CD8-positive, alpha-beta memory T cell (primary cell): ENCODE results near the gene HACL1. TPM values are rescaled to one million over a fixed set of nuclear protein-coding genes. Genes with fewer than 3 reads are reported as not detected.
A peak's percentile ranks its signal among the peaks of the same experiment; 100 is the strongest.

ENCODE experiments used
- CTCF ChIA-PET: fragments of 350-600 bp; sonication (Branson Sonifier 250); formaldehyde crosslinking; loops from one replicate; lab custom pipeline; 2021; ENCODE audit warnings: antibody characterized with exemption; lab: Charles Lee
- POLR2A ChIA-PET: fragments of 350-600 bp; sonication (Branson Sonifier 250); formaldehyde crosslinking; loops from one replicate; lab custom pipeline; 2021; ENCODE audit warnings: antibody characterized with exemption; lab: Charles Lee
- DNase-seq, 5 donors: peaks; one replicate each; pipeline versions ENCODE4 v3.0.0 to v3.0.0-alpha.2; 2020 to 2022; ENCODE audit warnings: mixed read lengths in 1 of 5
- H3K27ac ChIP-seq: one replicate; pipeline ENCODE4 v1.7.0; 2013; ENCODE audit warnings: low read depth, mild to moderate bottlenecking, low read length, moderate library complexity
- H3K27me3 ChIP-seq: 2 replicates; pipeline ENCODE4 v1.7.0; 2013; ENCODE audit warnings: low read length, mild to moderate bottlenecking; ENCODE audit not compliant: insufficient read depth, poor library complexity, severe bottlenecking
- H3K36me3 ChIP-seq: 2 replicates; pipeline ENCODE4 v1.7.0; 2013; ENCODE audit warnings: mild to moderate bottlenecking, low read length, moderate library complexity; ENCODE audit not compliant: insufficient read depth
- H3K4me1 ChIP-seq: 2 replicates; pipeline ENCODE4 v1.7.0; 2013; ENCODE audit warnings: mild to moderate bottlenecking, low read length, moderate library complexity; ENCODE audit not compliant: insufficient read depth
- H3K4me3 ChIP-seq: 2 replicates; pipeline ENCODE4 v1.7.0; 2013; ENCODE audit warnings: mild to moderate bottlenecking, low read length
- H3K9me3 ChIP-seq: 2 replicates; pipeline ENCODE4 v1.7.0; 2013; ENCODE audit warnings: mild to moderate bottlenecking, low read length
- H3K27ac Mint-ChIP-seq, 8 donors: one replicate each; pipeline ENCODE4 v1.8.0; 2020 to 2021; ENCODE audit warnings: mixed read lengths in 8 of 8, mild to moderate bottlenecking in 6 of 8, inconsistent platforms in 3 of 8, moderate library complexity in 3 of 8
- H3K27me3 Mint-ChIP-seq, 2 donors: one replicate each; pipeline ENCODE4 v1.8.0; 2020 to 2021; ENCODE audit warnings: mixed read lengths in 2 of 2, mild to moderate bottlenecking in 1 of 2, moderate library complexity in 1 of 2
- H3K36me3 Mint-ChIP-seq, 3 donors: one replicate each; pipeline ENCODE4 v1.8.0; 2020 to 2021; ENCODE audit warnings: mixed read lengths in 3 of 3, inconsistent platforms in 1 of 3, mild to moderate bottlenecking in 1 of 3
- H3K4me1 Mint-ChIP-seq, 3 donors: one replicate each; pipeline ENCODE4 v1.8.0; 2020 to 2021; ENCODE audit warnings: mixed read lengths in 3 of 3, inconsistent platforms in 1 of 3, mild to moderate bottlenecking in 1 of 3
- H3K4me3 Mint-ChIP-seq, 7 donors: one replicate each; pipeline ENCODE4 v1.8.0; 2020 to 2021; ENCODE audit warnings: mixed read lengths in 7 of 7, mild to moderate bottlenecking in 6 of 7, moderate library complexity in 4 of 7, inconsistent platforms in 2 of 7
- H3K9me3 Mint-ChIP-seq, 5 donors: one replicate each; pipeline ENCODE4 v1.8.0; 2020 to 2022; ENCODE audit warnings: mixed read lengths in 5 of 5, mild to moderate bottlenecking in 3 of 5, moderate library complexity in 2 of 5, inconsistent platforms in 1 of 5
- polyA plus RNA-seq: library from polyadenylated mRNA; unstranded; fragments of 300-500 nt; fragmentation: Illumina TruSeq; gene quantifications from one replicate; pipeline ENCODE4 v1.2.3, GENCODE V29; 2021
- total RNA-seq, 2 experiments: library from RNA; stranded (reverse); gene quantifications; one replicate each; pipeline ENCODE4 v1.2.3, GENCODE V29; 2021

The HACL1 gene
- total and polyA plus RNA-seq, 3 experiments from 2014 or later: 34.6 to 37.7 (median 35.0) TPM

GRCh38 chr3:15572138-15572537 is 29.2 kb downstream of the HACL1 start:
- Histone ChIP-seq H3K27me3 (no peaks in the 10 kb centered on the region), H3K27ac (no peak overlapping the region), H3K9me3 (no peaks in the 10 kb centered on the region), H3K36me3 (peaks cover 26% of the 10 kb centered on the region), H3K4me1 (no peaks in the 10 kb centered on the region), H3K4me3 (no peak overlapping the region)
- Mint-ChIP-seq H3K27ac (no peak overlapping the region), H3K27me3 (no peaks in the 10 kb centered on the region), H3K36me3 (peaks cover 10 to 72% (median 26%) of the 10 kb centered on the region in 3 donors), H3K9me3 (no peaks in the 10 kb centered on the region), H3K4me3 (no peak overlapping the region), H3K4me1 (peaks cover 10 to 12% (median 12%) of the 10 kb centered on the region in 3 donors)
- POLR2A ChIA-PET: no interaction called here
- CTCF ChIA-PET: no interaction called here
- no peak for DNase-seq

- no peaks in the 10 kb centered on the region for H3K27me3 ChIP-seq
- H3K9me3 ChIP-seq: no peaks in the 10 kb centered on the region
- DNase-seq: no peak
- Mint-ChIP-seq H3K9me3 (no peaks in the 10 kb centered on the region), H3K27me3 (no peaks in the 10 kb centered on the region), H3K4me1 (peaks cover 6 to 10% (median 7%) of the 10 kb centered on the region in 3 donors), H3K4me3 (no peak overlapping the region), H3K27ac (peak overlapping the region in 1 of 8 donors; percentile 20), H3K36me3 (peaks cover 13 to 82% (median 24%) of the 10 kb centered on the region in 3 donors)
- no peak overlapping the region for H3K4me3 ChIP-seq
- ChIA-PET POLR2A (no interaction called here), CTCF (no interaction called here)
- H3K36me3 ChIP-seq: peaks cover 43% of the 10 kb centered on the region
- no peak overlapping the region for H3K27ac ChIP-seq
- H3K4me1 ChIP-seq: no peaks in the 10 kb centered on the region
Measured at GRCh38 chr3:15563190-15563589, 38.2 kb downstream of the HACL1 start.

DNA sequence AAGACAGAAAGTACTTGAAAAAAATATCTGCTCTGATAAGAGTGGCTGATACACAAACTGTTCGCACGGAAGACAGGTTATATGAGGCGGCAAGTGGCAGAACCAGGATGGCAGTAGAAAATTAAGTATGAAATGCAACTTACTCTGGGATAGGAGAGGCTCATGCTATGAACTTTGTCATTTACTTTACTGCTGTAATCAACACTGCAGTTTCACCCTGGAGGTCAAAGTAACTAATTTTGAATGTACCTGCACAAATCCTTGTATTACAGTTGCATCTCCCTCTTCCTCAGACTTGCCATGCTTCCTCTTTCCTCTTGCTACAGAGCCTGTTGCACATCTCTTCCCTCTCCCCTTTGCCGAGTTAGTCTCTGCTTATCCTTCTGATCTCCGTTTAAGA is 38.8 kb downstream of the HACL1 start:
- Histone ChIP-seq H3K4me1 (peaks cover 3% of the 10 kb centered on the region), H3K9me3 (no peaks in the 10 kb centered on the region), H3K36me3 (peaks cover 36% of the 10 kb centered on the region), H3K27me3 (no peaks in the 10 kb centered on the region), H3K27ac (no peak overlapping the region), H3K4me3 (no peak overlapping the region)
- DNase-seq: no peak
- no peaks in the 10 kb centered on the region for H3K9me3 Mint-ChIP-seq
- peaks cover 10 to 76% (median 18%) of the 10 kb centered on the region in 3 donors for H3K36me3 Mint-ChIP-seq
- H3K4me1 Mint-ChIP-seq: peaks cover 6 to 10% (median 10%) of the 10 kb centered on the region in 3 donors
- H3K27me3 Mint-ChIP-seq: no peaks in the 10 kb centered on the region
- ChIA-PET POLR2A (no interaction called here), CTCF (no interaction called here)
- H3K27ac Mint-ChIP-seq: peak overlapping the region in 4 of 8 donors; percentile 0 to 45 (median 26)
- H3K4me3 Mint-ChIP-seq: no peak overlapping the region

- no peak for DNase-seq
- Histone ChIP-seq H3K36me3 (peaks cover 11% of the 10 kb centered on the region), H3K4me3 (no peak overlapping the region), H3K9me3 (no peaks in the 10 kb centered on the region), H3K27ac (no peak overlapping the region), H3K4me1 (peaks cover 17% of the 10 kb centered on the region), H3K27me3 (no peaks in the 10 kb centered on the region)
- Mint-ChIP-seq H3K9me3 (no peaks in the 10 kb centered on the region), H3K4me1 (peaks cover 21 to 31% (median 22%) of the 10 kb centered on the region in 3 donors), H3K4me3 (no peak overlapping the region), H3K27me3 (no peaks in the 10 kb centered on the region), H3K36me3 (peaks cover 7 to 44% (median 11%) of the 10 kb centered on the region in 3 donors), H3K27ac (no peak overlapping the region)
- ChIA-PET CTCF (interaction anchor here (1.0 to 1.4 kb wide), 2 partner anchors 125 to 356 kb away, joined by 3 to 6 read pairs; no protein-coding TSS in a partner anchor), POLR2A (interaction anchor here (0.6 kb wide), 3 partner anchors 224 to 411 kb away, joined by 3 read pairs; partner anchors contain the start of gene CAPN7)
Measured at GRCh38 chr3:15558581-15558980, 42.8 kb downstream of the HACL1 start.

GRCh38 chr3:15557511-15557946 is 43.8 kb downstream of the HACL1 start:
- Histone ChIP-seq H3K36me3 (peaks cover under 1% of the 10 kb centered on the region), H3K9me3 (no peaks in the 10 kb centered on the region), H3K27me3 (no peaks in the 10 kb centered on the region), H3K4me3 (no peak overlapping the region), H3K4me1 (peaks cover 17% of the 10 kb centered on the region), H3K27ac (no peak overlapping the region)
- Mint-ChIP-seq H3K4me1 (peaks cover 21 to 41% (median 22%) of the 10 kb centered on the region in 3 donors), H3K36me3 (peaks cover 3 to 39% (median 9%) of the 10 kb centered on the region in 3 donors), H3K27me3 (no peaks in the 10 kb centered on the region), H3K27ac (peak overlapping the region in 7 of 8 donors; percentile 3 to 86 (median 61)), H3K4me3 (peak overlapping the region in 2 of 7 donors; percentile 29 to 32), H3K9me3 (no peaks in the 10 kb centered on the region)
- POLR2A ChIA-PET: interaction anchor here (0.6 kb wide), 1 partner anchor 1292 kb away, joined by 8 read pairs; no protein-coding TSS in a partner anchor
- CTCF ChIA-PET: interaction anchor here (0.6 to 2.3 kb wide), 9 partner anchors 10 to 355 kb away, joined by 3 to 7 read pairs (median 3); no protein-coding TSS in a partner anchor
- DNase-seq: peak; percentile 27 to 76 (median 45)

DNA sequence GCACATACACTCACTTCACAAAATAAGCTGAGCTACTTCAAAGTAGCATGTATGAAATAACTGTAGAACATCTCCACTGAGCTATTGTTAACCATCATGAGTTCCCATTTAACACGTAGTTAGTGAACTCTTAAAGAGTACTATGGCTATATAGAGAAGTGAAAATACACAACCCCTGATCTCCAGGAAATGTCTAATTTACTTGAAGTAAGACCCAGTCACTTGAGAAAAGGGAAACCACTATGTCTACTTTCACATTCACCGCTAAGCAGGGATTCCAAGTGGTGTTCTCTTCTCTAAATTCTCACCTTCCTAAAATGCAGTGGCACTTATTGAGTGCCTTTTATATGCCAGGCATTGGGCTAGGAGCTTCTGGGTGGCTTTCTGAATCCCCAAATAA is 44.9 kb downstream of the HACL1 start:
- Histone ChIP-seq H3K4me3 (no peak overlapping the region), H3K9me3 (no peaks in the 10 kb centered on the region), H3K36me3 (no peaks in the 10 kb centered on the region), H3K27me3 (no peaks in the 10 kb centered on the region), H3K4me1 (peaks cover 17% of the 10 kb centered on the region), H3K27ac (no peak overlapping the region)
- Mint-ChIP-seq H3K27ac (peak overlapping the region in 7 of 8 donors; percentile 14 to 84 (median 51)), H3K4me3 (peak overlapping the region in 4 of 7 donors; percentile 12 to 58 (median 30)), H3K4me1 (peaks cover 21 to 41% (median 22%) of the 10 kb centered on the region in 3 donors), H3K9me3 (no peaks in the 10 kb centered on the region), H3K36me3 (peaks cover 0 to 29% (median 9%) of the 10 kb centered on the region in 3 donors), H3K27me3 (no peaks in the 10 kb centered on the region)
- DNase-seq: peak in 1 of 5 donors; percentile 3
- POLR2A ChIA-PET: no interaction called here
- CTCF ChIA-PET: interaction anchor here (0.9 to 2.3 kb wide), 10 partner anchors 9 to 492 kb away, joined by 3 to 7 read pairs (median 3); no protein-coding TSS in a partner anchor

GRCh38 chr3:15553749-15554148 is 47.6 kb downstream of the HACL1 start:
- Mint-ChIP-seq H3K36me3 (peaks cover 8 to 11% (median 11%) of the 10 kb centered on the region in 3 donors), H3K4me3 (no peak overlapping the region), H3K27me3 (no peaks in the 10 kb centered on the region), H3K4me1 (peaks cover 21 to 45% (median 22%) of the 10 kb centered on the region in 3 donors), H3K27ac (peak overlapping the region in 3 of 8 donors; percentile 38 to 55 (median 51)), H3K9me3 (no peaks in the 10 kb centered on the region)
- Histone ChIP-seq H3K9me3 (no peaks in the 10 kb centered on the region), H3K4me1 (peaks cover 17% of the 10 kb centered on the region), H3K4me3 (no peak overlapping the region), H3K36me3 (no peaks in the 10 kb centered on the region), H3K27me3 (no peaks in the 10 kb centered on the region), H3K27ac (no peak overlapping the region)
- ChIA-PET CTCF (interaction anchor here (0.5 kb wide), 1 partner anchor 714 kb away, joined by 4 read pairs; no protein-coding TSS in a partner anchor), POLR2A (no interaction called here)
- no peak for DNase-seq

DNA sequence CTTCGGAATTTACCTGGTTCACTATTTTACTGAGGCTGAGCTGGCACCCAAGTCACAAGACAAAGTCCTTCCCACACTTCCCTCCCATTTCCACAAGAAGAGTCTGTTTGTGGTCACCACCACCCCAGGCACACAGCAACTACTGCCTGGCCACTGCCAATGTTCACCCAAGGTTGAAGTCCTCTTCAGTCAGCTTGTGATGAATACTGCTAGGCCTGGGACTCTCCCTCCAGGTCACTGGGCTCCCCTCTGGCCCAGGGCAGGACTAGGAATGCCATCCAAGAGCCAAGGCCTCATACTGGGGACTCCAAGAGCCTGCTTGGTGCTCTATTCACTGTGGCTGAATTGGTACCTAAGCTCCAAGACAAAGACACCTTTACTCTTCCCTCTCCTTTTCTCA is 49.5 kb downstream of the HACL1 start:
- Mint-ChIP-seq H3K4me1 (peaks cover 8 to 33% (median 15%) of the 10 kb centered on the region in 3 donors), H3K36me3 (peaks cover 8 to 24% (median 9%) of the 10 kb centered on the region in 3 donors), H3K27ac (peak overlapping the region in 3 of 8 donors; percentile 11 to 75 (median 33)), H3K4me3 (no peak overlapping the region), H3K9me3 (peaks cover 1 to 9% (median 2%) of the 10 kb centered on the region in 5 donors), H3K27me3 (no peaks in the 10 kb centered on the region)
- Histone ChIP-seq H3K4me1 (peaks cover 7% of the 10 kb centered on the region), H3K27ac (no peak overlapping the region), H3K4me3 (no peak overlapping the region), H3K36me3 (no peaks in the 10 kb centered on the region), H3K27me3 (no peaks in the 10 kb centered on the region), H3K9me3 (no peaks in the 10 kb centered on the region)
- POLR2A ChIA-PET: no interaction called here
- DNase-seq: no peak
- CTCF ChIA-PET: no interaction called here
